ENCODE results near the gene KICS2.

- TF ChIP-seq CTCF (IDR thresholded peaks at IDR 0.05 in 2 of 3, conservative IDR thresholded peaks at IDR 0.05 in 1 of 3; ENCODE audit: insufficient read depth in 2 of 3, low read depth in 1 of 3, low read length in 3 of 3), result peak; percentile 37 to 87 (median 51); a peak in 3 of 6 replicates
- no peak for TF ChIP-seq EGR1 (conservative IDR thresholded peaks at IDR 0.05)
- no peak for TF ChIP-seq PYGO2 (tag; IDR thresholded peaks at IDR 0.05)
- no peak for TF ChIP-seq ARID3B (CRISPR knock-in tag; IDR thresholded peaks at IDR 0.05; ENCODE audit: borderline replicate concordance)
Observed at GRCh38 chr12:64256166-64256800, 34.2 kb upstream of the KICS2 start.

Measured in K562 (cell line).